ENCODE results near the gene INSC. TPM values are rescaled to one million over a fixed set of nuclear protein-coding genes. Genes with fewer than 3 reads are reported as not detected.
A peak's percentile ranks its signal among the peaks of the same experiment; 100 is the strongest.
"Not testable (repeated sequence)": the region's sequence is repeated elsewhere in the genome, so short reads cannot be mapped to it uniquely, and the experiment has no call there.

The INSC gene, protein sequence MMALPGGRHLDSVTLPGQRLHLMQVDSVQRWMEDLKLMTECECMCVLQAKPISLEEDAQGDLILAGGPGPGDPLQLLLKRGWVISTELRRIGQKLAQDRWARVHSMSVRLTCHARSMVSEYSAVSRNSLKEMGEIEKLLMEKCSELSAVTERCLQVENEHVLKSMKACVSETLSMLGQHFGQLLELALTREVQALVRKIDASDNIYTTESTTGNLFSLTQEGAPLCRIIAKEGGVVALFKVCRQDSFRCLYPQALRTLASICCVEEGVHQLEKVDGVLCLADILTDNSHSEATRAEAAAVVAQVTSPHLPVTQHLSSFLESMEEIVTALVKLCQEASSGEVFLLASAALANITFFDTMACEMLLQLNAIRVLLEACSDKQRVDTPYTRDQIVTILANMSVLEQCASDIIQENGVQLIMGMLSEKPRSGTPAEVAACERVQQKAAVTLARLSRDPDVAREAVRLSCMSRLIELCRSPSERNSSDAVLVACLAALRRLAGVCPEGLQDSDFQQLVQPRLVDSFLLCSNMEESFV
- total RNA-seq (2021) (0.87 and 1.0 TPM in 2 replicates), Bru-seq, nascent RNA (percentile 38 among the genes with signal in this experiment), BruChase-seq, experiment 1, labeled RNA remaining after a 2-hour chase (percentile 41 among the genes with signal in this experiment), BruChase-seq, experiment 2, labeled RNA remaining after a 6-hour chase (percentile 39 among the genes with signal in this experiment)
- long read RNA-seq, partial matches to known transcripts, result 0 of 2 reads
- long read RNA-seq, other reads (novel, unspliced or antisense), result 2 of 2 reads

DNA sequence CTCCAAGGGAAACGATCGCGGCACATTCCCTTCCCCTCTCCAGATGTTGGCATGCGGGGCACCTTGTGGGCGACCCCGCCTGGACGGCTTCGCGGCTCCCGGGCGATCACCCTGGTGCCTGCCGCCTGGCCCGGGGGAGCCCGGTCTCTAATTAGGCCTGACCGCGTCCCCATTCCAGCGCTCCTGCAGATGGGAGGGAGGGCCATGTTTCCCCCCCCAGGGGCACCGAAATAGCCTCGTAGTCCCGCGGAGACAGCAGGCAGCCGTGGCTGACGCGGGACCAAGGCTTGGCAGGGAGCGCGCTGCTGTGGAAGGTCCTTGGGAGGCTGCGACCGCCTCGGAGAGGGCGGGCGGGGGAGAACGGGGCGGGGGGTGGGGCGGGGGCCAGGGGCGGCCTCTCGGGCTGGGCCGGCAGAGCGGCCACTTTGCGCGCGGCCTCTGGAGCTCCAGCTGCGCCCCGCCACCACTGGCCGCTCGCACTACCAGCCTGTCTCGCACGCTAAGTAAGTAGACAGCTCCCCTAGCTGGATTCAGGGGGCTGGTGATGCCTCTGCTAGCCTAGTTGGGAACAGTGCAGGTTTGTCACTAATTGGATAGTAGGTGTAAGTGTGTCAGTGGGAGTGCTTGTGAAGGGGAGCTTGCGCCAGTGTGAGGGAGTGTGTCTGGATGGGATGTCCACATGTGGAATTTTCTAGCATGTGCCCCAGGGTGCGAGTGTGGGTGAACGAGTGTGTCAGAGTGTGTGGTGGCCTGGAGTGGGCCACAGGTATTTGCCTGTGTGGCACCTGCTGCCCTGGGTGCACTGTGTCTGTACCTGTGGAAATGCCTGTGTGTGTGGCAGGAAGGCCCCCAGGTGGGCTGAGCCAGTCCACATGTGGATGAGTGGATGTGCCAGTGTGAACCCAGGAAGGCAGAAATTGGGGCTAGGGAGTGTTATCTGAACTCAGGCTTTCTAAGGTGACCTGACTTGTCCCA is at the start of gene INSC:
Gene INSC, plus strand, starts transcription at position 423 of the 975 bp plus-strand sequence. CDS start 34,252 bp downstream, outside the sequence.
- Histone ChIP-seq H3K9me3 (ENCODE audit: low read depth, low read length, poor library complexity, severe bottlenecking) (no peaks in the 10 kb centered on the region), H3K4me3 (ENCODE audit: low read depth, low read length, poor library complexity, severe bottlenecking) (peak within 1 kb of the TSS; percentile 19), H3K36me3 (ENCODE audit: insufficient read depth, low read length, poor library complexity, severe bottlenecking) (no peaks in the 10 kb centered on the region), H3K27me3 (replicated peaks; ENCODE audit: insufficient read depth, low read depth, low read length, poor library complexity) (no peaks in the 10 kb centered on the region), H3K27ac (ENCODE audit: low read depth, low read length, poor library complexity, severe bottlenecking) (no peak within 1 kb of the TSS), H3K4me1 (ENCODE audit: insufficient read depth, low read length, poor library complexity, severe bottlenecking) (no peaks in the 10 kb centered on the region)
- ChIA-PET POLR2A (ENCODE audit: low non-redundant PET) (no interaction called here), CTCF (no interaction called here)
- no peak for TF ChIP-seq EZH2 (IDR thresholded peaks at IDR 0.05; ENCODE audit: borderline replicate concordance, low read depth, low read length, poor library complexity, severe bottlenecking)
- TF ChIP-seq, protein P1, sequence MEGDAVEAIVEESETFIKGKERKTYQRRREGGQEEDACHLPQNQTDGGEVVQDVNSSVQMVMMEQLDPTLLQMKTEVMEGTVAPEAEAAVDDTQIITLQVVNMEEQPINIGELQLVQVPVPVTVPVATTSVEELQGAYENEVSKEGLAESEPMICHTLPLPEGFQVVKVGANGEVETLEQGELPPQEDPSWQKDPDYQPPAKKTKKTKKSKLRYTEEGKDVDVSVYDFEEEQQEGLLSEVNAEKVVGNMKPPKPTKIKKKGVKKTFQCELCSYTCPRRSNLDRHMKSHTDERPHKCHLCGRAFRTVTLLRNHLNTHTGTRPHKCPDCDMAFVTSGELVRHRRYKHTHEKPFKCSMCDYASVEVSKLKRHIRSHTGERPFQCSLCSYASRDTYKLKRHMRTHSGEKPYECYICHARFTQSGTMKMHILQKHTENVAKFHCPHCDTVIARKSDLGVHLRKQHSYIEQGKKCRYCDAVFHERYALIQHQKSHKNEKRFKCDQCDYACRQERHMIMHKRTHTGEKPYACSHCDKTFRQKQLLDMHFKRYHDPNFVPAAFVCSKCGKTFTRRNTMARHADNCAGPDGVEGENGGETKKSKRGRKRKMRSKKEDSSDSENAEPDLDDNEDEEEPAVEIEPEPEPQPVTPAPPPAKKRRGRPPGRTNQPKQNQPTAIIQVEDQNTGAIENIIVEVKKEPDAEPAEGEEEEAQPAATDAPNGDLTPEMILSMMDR (conservative IDR thresholded peaks at IDR 0.05; ENCODE audit: low read depth, low read length), result no peak
- intact Hi-C loops (cut with micrococcal nuclease; ENCODE audit: unreplicated experiment), result no loop called here
- no peak for DNase-seq (ENCODE audit: low spot score)
- no TSS peak for BruUV-seq (replicated peaks)

DNA sequence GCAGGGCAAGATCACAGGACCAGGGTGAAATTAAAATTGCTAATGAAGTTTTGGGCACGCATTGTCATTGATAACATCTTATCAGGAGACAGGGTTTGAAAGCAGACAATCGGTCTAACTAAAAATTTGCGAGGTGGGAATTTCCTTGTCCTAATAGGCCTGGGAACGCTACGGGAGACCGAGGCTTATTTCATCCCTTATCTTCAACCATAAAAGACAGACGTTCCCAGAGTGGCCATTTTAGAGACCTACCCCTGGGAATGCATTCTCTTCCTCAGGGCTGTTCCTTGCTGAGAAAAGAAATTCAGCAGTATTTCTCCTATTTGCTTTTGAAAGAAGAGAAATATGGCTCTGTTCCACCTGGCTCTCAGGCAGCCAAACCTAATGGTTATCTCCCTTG is 45.0 kb upstream of the INSC start:
- H3K27me3 ChIP-seq (replicated peaks; ENCODE audit: insufficient read depth, low read depth, low read length, poor library complexity); CTCF ChIA-PET; H3K4me1 ChIP-seq (ENCODE audit: insufficient read depth, low read length, poor library complexity, severe bottlenecking); H3K36me3 ChIP-seq (ENCODE audit: insufficient read depth, low read length, poor library complexity, severe bottlenecking); POLR2A ChIA-PET (ENCODE audit: low non-redundant PET); H3K27ac ChIP-seq (ENCODE audit: low read depth, low read length, poor library complexity, severe bottlenecking); H3K9me3 ChIP-seq (ENCODE audit: low read depth, low read length, poor library complexity, severe bottlenecking); DNase-seq (ENCODE audit: low spot score); H3K4me3 ChIP-seq (ENCODE audit: low read depth, low read length, poor library complexity, severe bottlenecking); BruUV-seq (replicated peaks): not testable (repeated sequence)
- intact Hi-C loops (cut with micrococcal nuclease; ENCODE audit: unreplicated experiment), result loop anchor here (10.0 kb wide), 1 partner anchor 535 kb away; no protein-coding TSS in a partner anchor

DNA sequence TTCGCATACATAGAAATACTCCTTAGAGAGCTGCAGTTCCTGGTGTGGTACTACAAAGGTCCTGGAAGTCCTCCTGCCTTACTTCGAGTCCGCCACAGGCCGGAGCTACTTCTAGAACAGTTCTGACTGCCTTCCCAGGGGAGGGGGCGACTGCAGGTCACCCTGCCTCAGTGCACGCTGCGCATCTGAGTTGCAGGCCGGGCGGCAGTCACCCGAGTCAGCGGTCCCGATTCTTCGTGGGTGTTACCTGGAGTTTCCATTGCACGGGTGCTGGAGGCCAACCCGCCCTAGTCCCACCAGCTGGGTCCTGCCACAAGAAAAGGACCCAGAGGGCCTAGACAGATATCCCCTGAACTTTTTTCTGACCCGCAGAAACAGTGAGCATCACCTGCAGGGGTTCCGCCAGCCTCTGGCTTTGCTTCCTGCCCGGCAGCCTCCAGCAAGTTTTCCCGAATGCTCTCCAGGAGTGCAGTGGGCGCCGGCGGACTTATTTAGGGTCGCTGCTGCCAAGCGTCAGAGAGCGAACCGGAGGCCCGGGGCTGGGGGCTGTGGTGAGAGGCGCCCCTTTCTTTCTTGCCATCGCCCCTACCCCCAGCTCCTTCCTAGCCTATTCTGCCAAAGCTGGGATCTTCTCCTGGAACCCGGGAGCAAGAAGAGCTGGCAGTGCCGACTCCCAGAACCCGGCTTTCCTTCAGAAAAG is 43.0 kb upstream of the INSC start:
- BruUV-seq (replicated peaks), result no TSS peak
- CTCF ChIA-PET, result no interaction called here
- intact Hi-C loops (cut with micrococcal nuclease; ENCODE audit: unreplicated experiment), result loop anchor here (10.0 kb wide), 1 partner anchor 537 kb away; no protein-coding TSS in a partner anchor

More for the DNA sequence above, 43.0 kb upstream of the INSC start:
- H3K4me1 ChIP-seq (ENCODE audit: insufficient read depth, low read length, poor library complexity, severe bottlenecking), result no peaks in the 10 kb centered on the region
- no peak for DNase-seq (ENCODE audit: low spot score)
- TF ChIP-seq, protein P1 (conservative IDR thresholded peaks at IDR 0.05; ENCODE audit: low read depth, low read length), result no peak
- no peak for TF ChIP-seq EZH2 (IDR thresholded peaks at IDR 0.05; ENCODE audit: borderline replicate concordance, low read depth, low read length, poor library complexity, severe bottlenecking)
- no peaks in the 10 kb centered on the region for H3K9me3 ChIP-seq (ENCODE audit: low read depth, low read length, poor library complexity, severe bottlenecking)
- H3K36me3 ChIP-seq (ENCODE audit: insufficient read depth, low read length, poor library complexity, severe bottlenecking), result no peaks in the 10 kb centered on the region
- POLR2A ChIA-PET (ENCODE audit: low non-redundant PET), result no interaction called here
- no peaks in the 10 kb centered on the region for H3K27me3 ChIP-seq (replicated peaks; ENCODE audit: insufficient read depth, low read depth, low read length, poor library complexity)
- H3K4me3 ChIP-seq (ENCODE audit: low read depth, low read length, poor library complexity, severe bottlenecking), result no peak overlapping the region
- H3K27ac ChIP-seq (ENCODE audit: low read depth, low read length, poor library complexity, severe bottlenecking), result no peak overlapping the region

All from A673 (cell line).